Fibroblast of gingiva (primary cell): ENCODE results near the gene GUCD1.
"Not testable (repeated sequence)": the region's sequence is repeated elsewhere in the genome, so short reads cannot be mapped to it uniquely, and the experiment has no call there.

Experiments used
- DNase-seq: peaks from one replicate; pipeline ENCODE4 v3.0.0-alpha.2; 2011; ENCODE audit warnings: low read depth

GUCD1 gene

GRCh38 chr22:24565077-24565476 is 10.1 kb upstream of the GUCD1 start:
- DNase-seq: no peak

GRCh38 chr22:24564376-24565058 is 9.6 kb upstream of the GUCD1 start:
- peak; percentile 67 for DNase-seq

GRCh38 chr22:24563246-24563645 is 8.3 kb upstream of the GUCD1 start:
- no peak for DNase-seq

DNA sequence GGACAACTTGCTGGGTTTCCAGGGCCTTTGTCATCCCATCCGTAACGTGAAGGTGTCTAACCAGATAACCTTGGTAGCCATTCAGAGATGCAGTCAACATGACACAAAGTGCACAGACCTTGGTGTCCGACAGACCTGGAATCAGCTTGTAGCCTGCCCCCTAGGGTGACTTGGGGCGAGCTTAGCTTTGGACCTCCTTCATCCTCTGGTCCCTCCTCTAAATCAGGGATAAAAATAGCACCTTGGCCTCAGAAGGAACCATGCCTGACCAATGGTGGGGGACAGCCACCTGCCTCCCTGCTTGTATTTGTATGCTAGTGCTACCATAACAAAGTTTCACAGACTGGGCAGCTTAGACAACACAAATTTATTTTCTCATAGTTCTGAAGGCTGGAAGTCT is 4.5 kb upstream of the GUCD1 start:
- DNase-seq: no peak

DNA sequence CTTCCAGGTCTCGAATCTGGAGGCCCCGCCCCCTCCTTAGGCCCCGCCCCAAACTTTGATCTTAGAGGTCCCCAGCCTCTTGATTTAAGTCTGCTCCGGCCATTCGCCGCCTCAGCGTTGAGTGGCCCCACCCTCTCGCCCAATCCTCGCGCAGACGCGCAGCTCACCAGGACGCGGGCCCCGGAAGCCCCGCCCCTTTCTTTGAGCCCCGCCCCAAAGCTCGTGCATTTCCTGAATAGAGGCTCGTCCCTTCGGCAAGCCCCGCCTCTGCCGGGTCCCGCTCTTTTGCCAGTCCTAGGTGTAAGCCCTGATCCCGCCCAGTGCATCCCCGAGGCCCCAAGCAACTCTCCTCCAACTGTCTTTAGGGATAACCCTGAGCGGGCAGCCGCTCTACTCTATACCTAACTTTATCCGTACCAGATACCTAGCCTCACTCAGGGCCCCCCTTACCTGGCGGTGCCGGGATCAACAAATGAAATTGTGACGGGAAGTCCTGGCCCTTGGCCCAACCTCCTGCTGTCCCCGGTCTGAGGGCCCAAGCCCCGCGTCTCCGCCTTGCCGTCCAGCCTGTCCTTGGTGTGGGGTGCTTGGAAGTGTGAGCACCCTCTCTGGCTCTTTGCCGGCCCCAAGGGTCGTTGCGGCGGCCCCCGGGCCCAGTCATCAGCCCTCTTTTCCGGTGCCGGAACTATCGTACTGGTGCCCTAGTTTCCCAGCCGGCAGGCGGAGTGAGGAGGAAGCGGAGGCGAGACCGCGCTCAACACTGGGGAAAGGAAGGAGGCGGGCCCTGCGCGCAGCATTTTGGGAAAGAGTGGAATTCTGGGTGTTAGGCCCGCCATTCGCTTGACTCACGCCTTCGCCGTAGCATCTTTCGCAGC is 464 bp upstream of the GUCD1 start, which contains the start of gene SNRPD3:
Gene SNRPD3, plus strand, starts transcription at position 835 of the 875 bp plus-strand sequence. CDS start 1,676 bp downstream, outside the sequence.
- DNase-seq: peak; percentile 99

GRCh38 chr22:24553597-24554312 is 1.2 kb downstream of the GUCD1 start:
- no peak for DNase-seq

DNA sequence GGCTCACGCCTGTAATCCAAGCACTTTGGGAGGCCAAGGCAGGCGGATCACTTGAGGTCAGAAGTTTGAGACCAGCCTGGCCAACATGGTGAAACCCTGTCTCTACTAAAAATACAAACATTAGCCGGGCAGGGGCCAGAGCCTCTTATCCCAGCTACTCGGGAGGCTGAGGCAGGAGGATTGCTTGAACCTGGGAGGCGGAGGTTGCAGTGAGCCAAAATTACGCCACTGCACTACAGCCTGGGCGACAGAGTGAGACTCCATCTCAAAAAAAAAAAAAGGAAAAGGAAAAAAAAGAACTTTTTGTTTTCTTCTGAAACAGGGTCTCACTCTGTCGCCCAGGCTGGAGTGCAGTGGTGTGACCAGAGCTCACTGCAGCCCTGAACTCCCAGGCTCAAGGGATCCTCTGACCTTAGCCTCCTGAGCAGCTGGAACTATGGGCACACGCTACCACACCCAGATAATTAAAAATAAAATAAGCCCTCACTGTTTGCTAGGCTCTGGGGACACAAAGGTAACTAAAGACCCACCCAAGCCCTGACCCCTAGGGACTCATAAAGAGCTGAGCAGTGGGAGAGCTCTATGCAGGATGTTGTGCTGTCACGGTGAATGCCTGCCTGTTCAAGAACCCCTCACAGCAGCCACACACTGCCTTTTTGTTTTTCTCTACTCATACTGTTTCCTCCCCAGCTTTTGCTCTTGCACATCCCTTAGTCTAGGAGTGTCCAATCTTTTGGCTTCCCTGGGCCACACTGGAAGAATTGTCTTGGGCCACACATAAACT is 2.2 kb downstream of the GUCD1 start:
- DNase-seq: not testable (repeated sequence)

DNA sequence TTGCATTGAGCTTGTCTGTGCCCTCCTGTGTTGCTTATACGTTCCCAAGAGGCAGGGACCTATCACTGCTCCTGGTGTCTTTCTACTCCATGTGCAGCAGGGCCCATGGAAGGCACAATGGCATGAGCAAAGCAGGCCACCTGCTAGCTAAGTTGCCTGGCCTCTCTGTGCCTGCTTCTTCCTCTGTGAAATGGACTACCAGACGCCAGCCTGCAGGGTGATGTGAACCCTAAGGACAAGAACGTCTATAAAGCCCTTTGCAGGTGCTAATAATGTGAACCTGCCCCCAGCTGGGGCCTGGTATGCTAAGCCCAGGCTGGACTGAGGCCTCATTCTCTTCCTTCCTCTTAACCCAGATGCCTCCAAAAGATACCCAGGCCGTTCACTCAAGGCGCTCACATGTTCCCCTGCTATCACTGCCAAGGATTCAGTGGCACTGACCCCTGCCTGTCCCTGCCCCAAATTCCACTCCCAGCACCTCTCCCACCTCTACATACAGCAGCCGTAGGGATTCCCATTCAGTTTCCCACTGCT is 4.0 kb downstream of the GUCD1 start:
- no peak for DNase-seq

- DNase-seq: no peak
Measured at GRCh38 chr22:24550028-24550901, 4.7 kb downstream of the GUCD1 start.

DNA sequence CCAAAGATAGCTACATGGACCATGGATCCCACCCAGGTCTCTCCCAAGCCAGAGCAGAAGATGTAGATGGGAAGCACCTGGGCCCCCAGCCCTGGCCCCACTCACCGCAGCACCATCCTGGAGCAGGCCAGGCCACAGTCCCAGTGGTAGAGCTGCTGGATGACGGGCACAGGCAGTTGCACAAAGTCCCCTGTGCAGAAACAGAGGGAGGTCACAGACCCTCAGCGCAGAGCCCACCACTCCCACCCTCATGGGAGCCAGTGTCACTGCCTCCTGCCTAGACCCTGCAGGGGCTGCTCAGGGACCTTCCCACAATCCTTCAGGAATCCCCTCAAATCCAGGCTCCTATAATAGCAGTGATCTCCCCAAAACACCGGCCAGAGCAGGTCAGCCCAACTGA is 6.1 kb downstream of the GUCD1 start:
- DNase-seq: no peak

DNA sequence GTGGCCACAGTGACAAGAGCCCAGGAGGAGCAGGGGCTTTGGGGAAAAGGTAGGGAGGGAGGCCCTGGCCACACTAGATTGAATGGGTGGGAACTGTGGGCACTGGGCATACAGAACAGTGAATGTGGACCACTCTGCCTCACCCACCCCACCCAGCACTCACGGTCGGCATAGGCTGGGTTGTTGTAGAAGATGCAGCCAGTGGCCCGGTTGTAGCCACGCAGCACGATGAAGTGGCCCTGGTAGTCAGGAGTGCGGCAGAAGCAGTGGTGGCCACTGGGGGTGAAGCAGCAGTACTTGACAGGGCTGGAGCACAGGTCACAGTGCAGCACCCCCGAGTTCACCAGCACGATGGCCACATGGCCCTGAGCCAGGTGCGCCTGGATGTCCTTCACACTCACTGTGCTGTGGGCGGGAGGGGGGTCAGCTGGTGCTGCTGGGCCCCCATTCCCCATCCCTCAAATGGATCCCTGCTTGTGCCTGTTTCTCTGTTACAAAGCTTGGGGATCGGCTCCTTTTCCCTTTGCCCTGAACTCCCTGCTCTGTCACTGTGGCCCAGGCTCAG is 11.2 kb downstream of the GUCD1 start:
- DNase-seq: no peak

DNA sequence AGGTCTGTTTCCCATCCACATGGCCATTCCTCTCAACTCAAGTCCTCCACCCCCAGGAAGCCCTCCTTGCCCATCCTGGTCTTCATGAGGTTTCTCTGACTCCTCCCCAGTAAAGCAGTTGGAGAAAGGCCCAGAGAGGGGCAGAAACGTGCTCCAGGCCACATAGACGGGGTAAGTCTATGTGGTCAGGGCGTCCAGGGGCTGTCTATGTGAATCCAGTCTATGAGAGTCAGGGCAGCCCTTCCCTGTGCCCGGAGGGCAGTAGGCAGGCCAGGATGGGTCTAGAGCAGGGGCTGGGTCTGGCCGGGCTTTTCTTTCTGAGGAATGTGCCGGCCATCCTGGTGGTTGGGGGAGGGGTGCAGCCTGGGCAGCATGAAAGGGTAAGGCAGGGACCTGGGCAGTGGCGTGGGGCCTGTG is 11.7 kb downstream of the GUCD1 start:
- no peak for DNase-seq

- no peak for DNase-seq
Measured at GRCh38 chr22:24542641-24543040, 12.3 kb downstream of the GUCD1 start.

DNA sequence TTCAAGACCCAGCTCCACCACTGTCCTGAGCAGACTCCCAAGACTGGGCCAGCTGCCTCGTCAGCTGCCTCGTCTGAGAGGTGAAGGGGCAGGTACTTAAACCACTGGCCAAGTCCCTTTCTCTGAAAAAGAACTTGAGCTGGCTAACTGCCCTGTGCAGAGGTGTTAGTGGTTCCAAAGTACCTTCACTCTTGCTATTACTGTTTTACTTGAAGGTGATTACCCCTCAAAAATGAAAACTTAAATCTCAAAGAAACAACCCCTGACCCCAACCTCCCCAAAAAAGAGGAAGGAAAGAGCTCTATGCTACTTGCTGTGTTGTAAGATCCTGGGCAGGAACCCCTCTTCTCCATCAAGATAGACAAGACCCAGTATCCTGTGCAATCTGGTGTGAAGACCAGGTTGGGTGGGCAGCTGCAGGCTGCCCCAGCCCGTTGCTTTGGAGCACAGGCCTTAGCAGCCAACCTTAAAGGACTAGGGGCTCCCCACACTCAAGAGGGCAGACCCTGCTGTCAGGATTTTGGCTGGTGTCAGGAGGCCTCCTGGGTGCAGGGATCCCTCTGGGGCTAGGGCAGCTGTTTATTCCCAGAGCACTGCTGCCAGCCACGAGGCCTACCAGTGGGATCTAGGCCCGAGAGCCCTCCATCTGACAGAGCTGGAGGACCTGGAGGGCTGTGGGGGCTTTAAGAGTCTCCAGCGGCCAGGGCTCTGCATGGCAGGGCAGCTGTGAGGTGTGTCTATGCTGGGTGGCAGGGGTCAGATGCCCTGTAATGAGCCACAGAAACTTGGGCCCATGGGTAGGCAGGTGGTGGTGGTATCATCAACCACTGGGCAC is 13.0 kb downstream of the GUCD1 start:
- no peak for DNase-seq

DNA sequence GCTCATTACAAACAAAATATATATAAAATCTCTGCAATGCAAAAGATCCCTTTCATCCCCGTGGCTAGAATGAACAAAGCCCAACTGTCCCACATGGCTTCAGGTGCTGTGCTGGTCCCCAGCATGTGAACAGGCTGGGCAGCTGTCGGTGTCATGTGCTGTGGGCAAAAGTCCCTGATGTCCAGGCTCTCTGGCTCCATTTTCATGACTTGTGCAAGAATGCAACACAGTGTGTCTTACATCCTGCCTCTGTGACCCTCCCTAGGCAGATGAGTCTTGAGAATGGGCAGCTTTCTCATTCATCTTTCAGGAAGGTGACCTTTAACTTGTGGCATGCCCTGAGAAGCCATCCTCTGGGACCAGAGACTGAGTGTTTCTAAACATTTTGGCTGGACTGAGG is 14.5 kb downstream of the GUCD1 start:
- no peak for DNase-seq

- DNase-seq: no peak
Measured at GRCh38 chr22:24536089-24536488, 18.8 kb downstream of the GUCD1 start.

- DNase-seq: no peak
Measured at GRCh38 chr22:24535348-24535747, 19.6 kb downstream of the GUCD1 start.

- DNase-seq: no peak
Measured at GRCh38 chr22:24532075-24532474, 22.9 kb downstream of the GUCD1 start.

GRCh38 chr22:24530968-24531367 is 24.0 kb downstream of the GUCD1 start:
- not testable (repeated sequence) for DNase-seq
